WTC11 (cell line): Measurements from ENCODE around the gene TMEM143. TPM values are rescaled to one million over a fixed set of nuclear protein-coding genes. Genes with fewer than 3 reads are reported as not detected.

Source experiments
- FOXP1 ChIP-seq: sonication (generic); formaldehyde crosslinking; IDR thresholded peaks from 2 replicates; pipeline ENCODE4 v1.8.0; 2022; ENCODE audit warnings: missing genetic modification reagents, mild to moderate bottlenecking, moderate library complexity, borderline replicate concordance
- HMGA2 ChIP-seq: fragments of 250-450 bp; sonication (Bioruptor Pico); IDR thresholded peaks from 2 replicates; pipeline ENCODE4 v1.4.0; 2021; ENCODE audit warnings: mild to moderate bottlenecking, moderate library complexity
- IRF2 ChIP-seq: sonication (generic); formaldehyde crosslinking; IDR thresholded peaks from 2 replicates; pipeline ENCODE4 v1.8.0; 2022; ENCODE audit warnings: low read depth, missing genetic modification reagents, borderline replicate concordance
- KAT7 ChIP-seq: sonication (generic); formaldehyde crosslinking; IDR thresholded peaks from 2 replicates; pipeline ENCODE4 v1.8.1; 2023; ENCODE audit warnings: missing genetic modification reagents, mild to moderate bottlenecking, borderline replicate concordance
- NFE2L1 ChIP-seq: sonication (generic); formaldehyde crosslinking; IDR thresholded peaks from 2 replicates; pipeline ENCODE4 v1.8.1; 2023; ENCODE audit warnings: missing genetic modification reagents
- SOX15 ChIP-seq: fragments of 250-450 bp; sonication (Bioruptor Pico); IDR thresholded peaks from 2 replicates; pipeline ENCODE4 v1.9.0; 2021; ENCODE audit warnings: mild to moderate bottlenecking
- TCF7 ChIP-seq: sonication (generic); formaldehyde crosslinking; IDR thresholded peaks from 2 replicates; pipeline ENCODE4 v1.8.0; 2022; ENCODE audit warnings: mild to moderate bottlenecking, low read depth, missing genetic modification reagents, moderate library complexity
- TEAD1 ChIP-seq: sonication (generic); formaldehyde crosslinking; IDR thresholded peaks from 2 replicates; pipeline ENCODE4 v1.8.0; 2022; ENCODE audit warnings: mild to moderate bottlenecking, missing genetic modification reagents
- ZNF121 ChIP-seq: sonication (generic); formaldehyde crosslinking; IDR thresholded peaks from 2 replicates; pipeline ENCODE4 v1.8.0; 2023; ENCODE audit warnings: missing genetic modification reagents
- ZNF263 ChIP-seq: sonication (generic); formaldehyde crosslinking; IDR thresholded peaks from 2 replicates; pipeline ENCODE4 v1.8.1; 2022; ENCODE audit warnings: low read depth, mild to moderate bottlenecking, moderate library complexity, missing genetic modification reagents
- total RNA-seq: library from RNA; stranded (reverse); gene quantifications from 3 replicates; pipeline ENCODE4 v1.2.3, GENCODE V29; 2021
- TF ChIP-seq, protein P1 (sequence below): fragments of 250-450 bp; sonication (Bioruptor Pico); IDR thresholded peaks from 2 replicates; pipeline ENCODE4 v2.1.2; 2022; ENCODE audit warnings: mild to moderate bottlenecking, moderate library complexity
- TF ChIP-seq, protein P2 (sequence below): sonication (generic); formaldehyde crosslinking; conservative IDR thresholded peaks from 2 replicates; pipeline ENCODE4 v1.8.1; 2023; ENCODE audit warnings: mild to moderate bottlenecking, low read depth, missing genetic modification reagents, moderate library complexity
- TF ChIP-seq, protein P3 (sequence below): sonication (generic); formaldehyde crosslinking; IDR thresholded peaks from 2 replicates; pipeline ENCODE4 v1.8.0; 2022; ENCODE audit warnings: mild to moderate bottlenecking, missing genetic modification reagents
- TF ChIP-seq, protein P4 (sequence below): sonication (generic); formaldehyde crosslinking; IDR thresholded peaks from 2 replicates; pipeline ENCODE4 v1.8.0; 2023; ENCODE audit warnings: missing genetic modification reagents
- TF ChIP-seq, protein P5 (sequence below): sonication (generic); formaldehyde crosslinking; IDR thresholded peaks from 2 replicates; pipeline ENCODE4 v1.8.1; 2023; ENCODE audit warnings: mild to moderate bottlenecking, missing genetic modification reagents, moderate library complexity
- TF ChIP-seq, protein P6 (sequence below): sonication (generic); formaldehyde crosslinking; IDR thresholded peaks from 2 replicates; pipeline ENCODE4 v1.8.0; 2022; ENCODE audit warnings: missing genetic modification reagents
- TF ChIP-seq, protein P7 (sequence below): fragments of 250-450 bp; sonication (Bioruptor Pico); IDR thresholded peaks from 2 replicates; pipeline ENCODE4 v1.9.0; 2021; ENCODE audit warnings: mild to moderate bottlenecking, borderline replicate concordance
- TF ChIP-seq, protein P8 (sequence below): sonication (generic); formaldehyde crosslinking; IDR thresholded peaks from 2 replicates; pipeline ENCODE4 v1.8.0; 2023; ENCODE audit warnings: mild to moderate bottlenecking, missing genetic modification reagents

TMEM143 gene
- total RNA-seq, 1 experiment from 2014 or later = 20.2 TPM

DNA sequence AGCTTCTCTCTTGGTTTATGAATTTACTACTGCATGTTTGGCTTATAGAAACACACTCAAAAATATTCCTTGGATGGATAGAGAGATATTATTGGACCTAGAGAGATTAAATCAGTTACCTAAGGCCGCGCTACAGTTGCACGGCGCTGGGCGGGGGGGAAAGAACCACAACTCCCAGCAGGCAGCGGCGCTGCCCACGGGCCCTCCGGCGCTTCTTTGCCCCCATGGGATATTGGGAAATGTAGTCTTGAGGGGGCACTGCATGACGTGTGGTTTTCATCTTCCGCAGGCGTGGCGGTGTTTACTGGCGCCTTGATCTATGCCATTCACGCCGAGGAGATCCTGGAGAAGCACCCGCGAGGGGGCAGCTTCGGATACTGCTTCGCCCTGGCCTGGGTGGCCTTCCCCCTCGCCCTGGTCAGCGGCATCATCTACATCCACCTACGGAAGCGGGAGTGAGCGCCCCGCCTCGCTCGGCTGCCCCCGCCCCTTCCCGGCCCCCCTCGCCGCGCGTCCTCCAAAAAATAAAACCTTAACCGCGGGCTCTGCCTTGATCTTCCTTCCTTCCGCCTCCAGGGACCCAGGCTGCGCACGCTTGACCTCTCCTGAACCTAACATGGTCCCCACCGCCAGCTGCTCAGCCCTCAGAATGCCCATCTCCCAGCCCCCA lies 33.6 kb downstream of the TMEM143 start (continued):
- TF ChIP-seq, protein P1, sequence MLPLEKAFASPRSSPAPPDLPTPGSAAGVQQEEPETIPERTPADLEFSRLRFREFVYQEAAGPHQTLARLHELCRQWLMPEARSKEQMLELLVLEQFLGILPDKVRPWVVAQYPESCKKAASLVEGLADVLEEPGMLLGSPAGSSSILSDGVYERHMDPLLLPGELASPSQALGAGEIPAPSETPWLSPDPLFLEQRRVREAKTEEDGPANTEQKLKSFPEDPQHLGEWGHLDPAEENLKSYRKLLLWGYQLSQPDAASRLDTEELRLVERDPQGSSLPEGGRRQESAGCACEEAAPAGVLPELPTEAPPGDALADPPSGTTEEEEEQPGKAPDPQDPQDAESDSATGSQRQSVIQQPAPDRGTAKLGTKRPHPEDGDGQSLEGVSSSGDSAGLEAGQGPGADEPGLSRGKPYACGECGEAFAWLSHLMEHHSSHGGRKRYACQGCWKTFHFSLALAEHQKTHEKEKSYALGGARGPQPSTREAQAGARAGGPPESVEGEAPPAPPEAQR (CRISPR knock-in tag) = no peak
- TF ChIP-seq, protein P2, sequence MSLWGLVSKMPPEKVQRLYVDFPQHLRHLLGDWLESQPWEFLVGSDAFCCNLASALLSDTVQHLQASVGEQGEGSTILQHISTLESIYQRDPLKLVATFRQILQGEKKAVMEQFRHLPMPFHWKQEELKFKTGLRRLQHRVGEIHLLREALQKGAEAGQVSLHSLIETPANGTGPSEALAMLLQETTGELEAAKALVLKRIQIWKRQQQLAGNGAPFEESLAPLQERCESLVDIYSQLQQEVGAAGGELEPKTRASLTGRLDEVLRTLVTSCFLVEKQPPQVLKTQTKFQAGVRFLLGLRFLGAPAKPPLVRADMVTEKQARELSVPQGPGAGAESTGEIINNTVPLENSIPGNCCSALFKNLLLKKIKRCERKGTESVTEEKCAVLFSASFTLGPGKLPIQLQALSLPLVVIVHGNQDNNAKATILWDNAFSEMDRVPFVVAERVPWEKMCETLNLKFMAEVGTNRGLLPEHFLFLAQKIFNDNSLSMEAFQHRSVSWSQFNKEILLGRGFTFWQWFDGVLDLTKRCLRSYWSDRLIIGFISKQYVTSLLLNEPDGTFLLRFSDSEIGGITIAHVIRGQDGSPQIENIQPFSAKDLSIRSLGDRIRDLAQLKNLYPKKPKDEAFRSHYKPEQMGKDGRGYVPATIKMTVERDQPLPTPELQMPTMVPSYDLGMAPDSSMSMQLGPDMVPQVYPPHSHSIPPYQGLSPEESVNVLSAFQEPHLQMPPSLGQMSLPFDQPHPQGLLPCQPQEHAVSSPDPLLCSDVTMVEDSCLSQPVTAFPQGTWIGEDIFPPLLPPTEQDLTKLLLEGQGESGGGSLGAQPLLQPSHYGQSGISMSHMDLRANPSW (CRISPR knock-in tag) = no peak
- TF ChIP-seq TEAD1 (CRISPR knock-in tag) = 0 out of 2 replicates have a peak, but pooled peaks have one; percentile 25
- no peak for TF ChIP-seq ZNF121 (CRISPR knock-in tag)
- TF ChIP-seq NFE2L1 (CRISPR knock-in tag) = 0 out of 2 replicates have a peak, but pooled peaks have one; percentile 13
- no peak for TF ChIP-seq TCF7 (CRISPR knock-in tag)
- no peak for TF ChIP-seq FOXP1 (CRISPR knock-in tag)
- TF ChIP-seq, protein P3, sequence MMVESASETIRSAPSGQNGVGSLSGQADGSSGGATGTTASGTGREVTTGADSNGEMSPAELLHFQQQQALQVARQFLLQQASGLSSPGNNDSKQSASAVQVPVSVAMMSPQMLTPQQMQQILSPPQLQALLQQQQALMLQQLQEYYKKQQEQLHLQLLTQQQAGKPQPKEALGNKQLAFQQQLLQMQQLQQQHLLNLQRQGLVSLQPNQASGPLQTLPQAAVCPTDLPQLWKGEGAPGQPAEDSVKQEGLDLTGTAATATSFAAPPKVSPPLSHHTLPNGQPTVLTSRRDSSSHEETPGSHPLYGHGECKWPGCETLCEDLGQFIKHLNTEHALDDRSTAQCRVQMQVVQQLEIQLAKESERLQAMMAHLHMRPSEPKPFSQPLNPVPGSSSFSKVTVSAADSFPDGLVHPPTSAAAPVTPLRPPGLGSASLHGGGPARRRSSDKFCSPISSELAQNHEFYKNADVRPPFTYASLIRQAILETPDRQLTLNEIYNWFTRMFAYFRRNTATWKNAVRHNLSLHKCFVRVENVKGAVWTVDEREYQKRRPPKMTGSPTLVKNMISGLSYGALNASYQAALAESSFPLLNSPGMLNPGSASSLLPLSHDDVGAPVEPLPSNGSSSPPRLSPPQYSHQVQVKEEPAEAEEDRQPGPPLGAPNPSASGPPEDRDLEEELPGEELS (CRISPR knock-in tag) = 0 out of 2 replicates have a peak, but pooled peaks have one; percentile 27
- no peak for TF ChIP-seq HMGA2 (CRISPR knock-in tag)
- no peak for TF ChIP-seq KAT7 (CRISPR knock-in tag)
- TF ChIP-seq IRF2 (CRISPR knock-in tag) = no peak
- TF ChIP-seq SOX15 (CRISPR knock-in tag) = no peak
- TF ChIP-seq, protein P4, sequence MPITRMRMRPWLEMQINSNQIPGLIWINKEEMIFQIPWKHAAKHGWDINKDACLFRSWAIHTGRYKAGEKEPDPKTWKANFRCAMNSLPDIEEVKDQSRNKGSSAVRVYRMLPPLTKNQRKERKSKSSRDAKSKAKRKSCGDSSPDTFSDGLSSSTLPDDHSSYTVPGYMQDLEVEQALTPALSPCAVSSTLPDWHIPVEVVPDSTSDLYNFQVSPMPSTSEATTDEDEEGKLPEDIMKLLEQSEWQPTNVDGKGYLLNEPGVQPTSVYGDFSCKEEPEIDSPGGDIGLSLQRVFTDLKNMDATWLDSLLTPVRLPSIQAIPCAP = no peak
- no peak for TF ChIP-seq ZNF263
- TF ChIP-seq, protein P5, sequence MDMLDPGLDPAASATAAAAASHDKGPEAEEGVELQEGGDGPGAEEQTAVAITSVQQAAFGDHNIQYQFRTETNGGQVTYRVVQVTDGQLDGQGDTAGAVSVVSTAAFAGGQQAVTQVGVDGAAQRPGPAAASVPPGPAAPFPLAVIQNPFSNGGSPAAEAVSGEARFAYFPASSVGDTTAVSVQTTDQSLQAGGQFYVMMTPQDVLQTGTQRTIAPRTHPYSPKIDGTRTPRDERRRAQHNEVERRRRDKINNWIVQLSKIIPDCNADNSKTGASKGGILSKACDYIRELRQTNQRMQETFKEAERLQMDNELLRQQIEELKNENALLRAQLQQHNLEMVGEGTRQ = peak; percentile 44; the same call in 1 of the 2 replicates
- TF ChIP-seq, protein P6, sequence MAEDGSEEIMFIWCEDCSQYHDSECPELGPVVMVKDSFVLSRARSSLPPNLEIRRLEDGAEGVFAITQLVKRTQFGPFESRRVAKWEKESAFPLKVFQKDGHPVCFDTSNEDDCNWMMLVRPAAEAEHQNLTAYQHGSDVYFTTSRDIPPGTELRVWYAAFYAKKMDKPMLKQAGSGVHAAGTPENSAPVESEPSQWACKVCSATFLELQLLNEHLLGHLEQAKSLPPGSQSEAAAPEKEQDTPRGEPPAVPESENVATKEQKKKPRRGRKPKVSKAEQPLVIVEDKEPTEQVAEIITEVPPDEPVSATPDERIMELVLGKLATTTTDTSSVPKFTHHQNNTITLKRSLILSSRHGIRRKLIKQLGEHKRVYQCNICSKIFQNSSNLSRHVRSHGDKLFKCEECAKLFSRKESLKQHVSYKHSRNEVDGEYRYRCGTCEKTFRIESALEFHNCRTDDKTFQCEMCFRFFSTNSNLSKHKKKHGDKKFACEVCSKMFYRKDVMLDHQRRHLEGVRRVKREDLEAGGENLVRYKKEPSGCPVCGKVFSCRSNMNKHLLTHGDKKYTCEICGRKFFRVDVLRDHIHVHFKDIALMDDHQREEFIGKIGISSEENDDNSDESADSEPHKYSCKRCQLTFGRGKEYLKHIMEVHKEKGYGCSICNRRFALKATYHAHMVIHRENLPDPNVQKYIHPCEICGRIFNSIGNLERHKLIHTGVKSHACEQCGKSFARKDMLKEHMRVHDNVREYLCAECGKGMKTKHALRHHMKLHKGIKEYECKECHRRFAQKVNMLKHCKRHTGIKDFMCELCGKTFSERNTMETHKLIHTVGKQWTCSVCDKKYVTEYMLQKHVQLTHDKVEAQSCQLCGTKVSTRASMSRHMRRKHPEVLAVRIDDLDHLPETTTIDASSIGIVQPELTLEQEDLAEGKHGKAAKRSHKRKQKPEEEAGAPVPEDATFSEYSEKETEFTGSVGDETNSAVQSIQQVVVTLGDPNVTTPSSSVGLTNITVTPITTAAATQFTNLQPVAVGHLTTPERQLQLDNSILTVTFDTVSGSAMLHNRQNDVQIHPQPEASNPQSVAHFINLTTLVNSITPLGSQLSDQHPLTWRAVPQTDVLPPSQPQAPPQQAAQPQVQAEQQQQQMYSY (CRISPR knock-in tag) = no peak
- TF ChIP-seq, protein P7, sequence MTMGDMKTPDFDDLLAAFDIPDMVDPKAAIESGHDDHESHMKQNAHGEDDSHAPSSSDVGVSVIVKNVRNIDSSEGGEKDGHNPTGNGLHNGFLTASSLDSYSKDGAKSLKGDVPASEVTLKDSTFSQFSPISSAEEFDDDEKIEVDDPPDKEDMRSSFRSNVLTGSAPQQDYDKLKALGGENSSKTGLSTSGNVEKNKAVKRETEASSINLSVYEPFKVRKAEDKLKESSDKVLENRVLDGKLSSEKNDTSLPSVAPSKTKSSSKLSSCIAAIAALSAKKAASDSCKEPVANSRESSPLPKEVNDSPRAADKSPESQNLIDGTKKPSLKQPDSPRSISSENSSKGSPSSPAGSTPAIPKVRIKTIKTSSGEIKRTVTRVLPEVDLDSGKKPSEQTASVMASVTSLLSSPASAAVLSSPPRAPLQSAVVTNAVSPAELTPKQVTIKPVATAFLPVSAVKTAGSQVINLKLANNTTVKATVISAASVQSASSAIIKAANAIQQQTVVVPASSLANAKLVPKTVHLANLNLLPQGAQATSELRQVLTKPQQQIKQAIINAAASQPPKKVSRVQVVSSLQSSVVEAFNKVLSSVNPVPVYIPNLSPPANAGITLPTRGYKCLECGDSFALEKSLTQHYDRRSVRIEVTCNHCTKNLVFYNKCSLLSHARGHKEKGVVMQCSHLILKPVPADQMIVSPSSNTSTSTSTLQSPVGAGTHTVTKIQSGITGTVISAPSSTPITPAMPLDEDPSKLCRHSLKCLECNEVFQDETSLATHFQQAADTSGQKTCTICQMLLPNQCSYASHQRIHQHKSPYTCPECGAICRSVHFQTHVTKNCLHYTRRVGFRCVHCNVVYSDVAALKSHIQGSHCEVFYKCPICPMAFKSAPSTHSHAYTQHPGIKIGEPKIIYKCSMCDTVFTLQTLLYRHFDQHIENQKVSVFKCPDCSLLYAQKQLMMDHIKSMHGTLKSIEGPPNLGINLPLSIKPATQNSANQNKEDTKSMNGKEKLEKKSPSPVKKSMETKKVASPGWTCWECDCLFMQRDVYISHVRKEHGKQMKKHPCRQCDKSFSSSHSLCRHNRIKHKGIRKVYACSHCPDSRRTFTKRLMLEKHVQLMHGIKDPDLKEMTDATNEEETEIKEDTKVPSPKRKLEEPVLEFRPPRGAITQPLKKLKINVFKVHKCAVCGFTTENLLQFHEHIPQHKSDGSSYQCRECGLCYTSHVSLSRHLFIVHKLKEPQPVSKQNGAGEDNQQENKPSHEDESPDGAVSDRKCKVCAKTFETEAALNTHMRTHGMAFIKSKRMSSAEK (CRISPR knock-in tag) = no peak
- TF ChIP-seq, protein P8, sequence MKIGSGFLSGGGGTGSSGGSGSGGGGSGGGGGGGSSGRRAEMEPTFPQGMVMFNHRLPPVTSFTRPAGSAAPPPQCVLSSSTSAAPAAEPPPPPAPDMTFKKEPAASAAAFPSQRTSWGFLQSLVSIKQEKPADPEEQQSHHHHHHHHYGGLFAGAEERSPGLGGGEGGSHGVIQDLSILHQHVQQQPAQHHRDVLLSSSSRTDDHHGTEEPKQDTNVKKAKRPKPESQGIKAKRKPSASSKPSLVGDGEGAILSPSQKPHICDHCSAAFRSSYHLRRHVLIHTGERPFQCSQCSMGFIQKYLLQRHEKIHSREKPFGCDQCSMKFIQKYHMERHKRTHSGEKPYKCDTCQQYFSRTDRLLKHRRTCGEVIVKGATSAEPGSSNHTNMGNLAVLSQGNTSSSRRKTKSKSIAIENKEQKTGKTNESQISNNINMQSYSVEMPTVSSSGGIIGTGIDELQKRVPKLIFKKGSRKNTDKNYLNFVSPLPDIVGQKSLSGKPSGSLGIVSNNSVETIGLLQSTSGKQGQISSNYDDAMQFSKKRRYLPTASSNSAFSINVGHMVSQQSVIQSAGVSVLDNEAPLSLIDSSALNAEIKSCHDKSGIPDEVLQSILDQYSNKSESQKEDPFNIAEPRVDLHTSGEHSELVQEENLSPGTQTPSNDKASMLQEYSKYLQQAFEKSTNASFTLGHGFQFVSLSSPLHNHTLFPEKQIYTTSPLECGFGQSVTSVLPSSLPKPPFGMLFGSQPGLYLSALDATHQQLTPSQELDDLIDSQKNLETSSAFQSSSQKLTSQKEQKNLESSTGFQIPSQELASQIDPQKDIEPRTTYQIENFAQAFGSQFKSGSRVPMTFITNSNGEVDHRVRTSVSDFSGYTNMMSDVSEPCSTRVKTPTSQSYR = no peak
